ENCODE measurements around the gene FLNB.

DNA sequence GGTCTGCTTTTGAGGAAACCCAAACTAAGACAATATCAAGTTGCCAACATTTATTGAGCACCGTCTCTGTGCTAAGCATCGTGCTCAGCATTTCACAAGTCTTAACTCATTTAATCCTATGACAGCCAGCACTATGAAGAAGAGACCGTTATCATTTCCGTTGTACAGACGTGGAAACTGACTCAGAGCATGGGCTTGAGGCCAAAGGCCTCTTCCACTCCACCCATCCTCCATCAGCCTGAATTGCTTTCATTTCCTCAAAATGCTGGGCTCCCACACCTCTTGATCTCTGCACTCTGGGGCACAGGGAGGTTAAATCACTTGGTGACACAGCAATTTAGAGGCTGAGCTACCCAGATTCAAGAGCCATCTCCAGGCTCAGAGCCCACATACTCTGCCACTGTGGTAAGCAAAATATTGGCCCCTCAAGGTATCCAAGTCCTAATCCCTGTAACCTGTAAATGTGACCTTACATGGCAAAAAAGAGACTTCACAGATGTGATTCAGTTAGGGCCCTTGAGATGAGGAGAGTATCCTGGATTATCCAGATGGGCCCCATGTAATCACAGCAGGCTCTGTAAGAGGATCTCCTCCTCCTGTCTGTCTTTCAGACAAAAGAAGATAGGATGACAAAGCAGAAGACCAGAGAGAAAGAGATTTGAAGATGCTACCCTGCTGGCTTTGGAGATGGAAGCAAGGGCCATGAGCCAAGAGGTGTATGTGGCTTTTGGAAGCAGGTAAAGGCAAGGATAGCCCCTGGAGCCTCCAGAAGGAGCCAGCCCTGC is 24.3 kb upstream of the FLNB start:
- no peak for TF ChIP-seq POLR2A (IDR thresholded peaks at IDR 0.05; ENCODE audit: low read length)
- no peak for TF ChIP-seq GATA1 (IDR thresholded peaks at IDR 0.05; ENCODE audit: low read depth, low read length)
